ENCODE measurements around the gene SLC2A4RG. TPM values are rescaled to one million over a fixed set of nuclear protein-coding genes. Genes with fewer than 3 reads are reported as not detected.
A peak's percentile ranks its signal among the peaks of the same experiment; 100 is the strongest.

SLC2A4RG gene
- total RNA-seq, 5 donors from 2014 or later (not counting 1 experiment from before 2014, with no cell fraction given): 110 to 173 (median 135) TPM

DNA sequence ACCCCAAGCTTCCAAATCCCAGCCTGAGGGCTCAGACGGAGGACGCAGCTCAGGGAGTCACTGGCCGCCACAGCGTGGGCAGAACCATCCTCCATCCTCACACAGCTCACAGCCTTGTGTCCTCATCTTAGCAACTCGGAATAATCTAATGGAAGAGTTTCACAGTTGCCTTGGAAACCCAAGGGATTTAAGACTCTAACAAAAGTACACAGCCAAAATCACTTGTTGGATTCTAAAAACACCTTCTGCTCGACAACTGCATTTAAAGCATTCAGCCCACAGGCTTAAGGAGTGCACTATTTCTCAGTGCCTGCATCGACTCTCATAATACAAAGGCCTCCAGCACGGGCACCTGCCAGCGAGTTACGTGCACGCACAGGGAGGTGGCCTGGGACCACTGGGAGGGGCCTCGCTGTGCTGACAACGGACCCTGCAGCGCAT is 46.1 kb downstream of the SLC2A4RG start:
- 81% methylated on average over 11 of the region's 14 CpGs for WGBS (ENCODE audit: insufficient coverage)
- H3K27me3 Mint-ChIP-seq: peaks cover 0 to 4% of the 10 kb centered on the region in 2 donors
- no peaks in the 10 kb centered on the region for H3K9me3 ChIP-seq
- H3K27ac ChIP-seq (ENCODE audit: low read length): no peak overlapping the region
- H3K27me3 ChIP-seq (replicated peaks in 1 of 2; ENCODE audit: control insufficient read depth in 2 of 2, extremely low read depth in 1 of 2, insufficient read depth in 2 of 2, low read length in 1 of 2): peaks cover 0 to 25% of the 10 kb centered on the region in 2 experiments
- peak overlapping the region in 1 of 2 donors; percentile 63 for H3K27ac Mint-ChIP-seq
- ATAC-seq (replicated peaks in 1 of 4) (no peak), DNase-seq (no peak)
- no peaks in the 10 kb centered on the region for H3K9me3 Mint-ChIP-seq
- no peak overlapping the region for H3K4me3 ChIP-seq (ENCODE audit: control insufficient read depth in 1 of 2, extremely low read depth in 1 of 2, low read length in 1 of 2)
- peaks cover 13 to 22% (median 21%) of the 10 kb centered on the region in 3 donors for H3K4me1 Mint-ChIP-seq
- H3K36me3 Mint-ChIP-seq: no peaks in the 10 kb centered on the region
- H3K36me3 ChIP-seq (ENCODE audit: control insufficient read depth in 2 of 2, extremely low read depth in 1 of 2, insufficient read depth in 1 of 2, low read length in 1 of 2): no peaks in the 10 kb centered on the region
- ChIA-PET CTCF (interaction anchor here in 1 of 2 donors (0.9 to 1.0 kb wide), 3 partner anchors 8 to 79 kb away, joined by 3 to 4 read pairs (median 3); partner anchors contain the start of genes LIME1 and TPD52L2), POLR2A (no interaction called here)
- H3K4me3 Mint-ChIP-seq: no peak overlapping the region
- peaks cover 0 to 25% of the 10 kb centered on the region in 2 experiments for H3K4me1 ChIP-seq (ENCODE audit: control insufficient read depth in 1 of 2, extremely low read depth in 1 of 2, insufficient read depth in 2 of 2, low read length in 2 of 2)

DNA sequence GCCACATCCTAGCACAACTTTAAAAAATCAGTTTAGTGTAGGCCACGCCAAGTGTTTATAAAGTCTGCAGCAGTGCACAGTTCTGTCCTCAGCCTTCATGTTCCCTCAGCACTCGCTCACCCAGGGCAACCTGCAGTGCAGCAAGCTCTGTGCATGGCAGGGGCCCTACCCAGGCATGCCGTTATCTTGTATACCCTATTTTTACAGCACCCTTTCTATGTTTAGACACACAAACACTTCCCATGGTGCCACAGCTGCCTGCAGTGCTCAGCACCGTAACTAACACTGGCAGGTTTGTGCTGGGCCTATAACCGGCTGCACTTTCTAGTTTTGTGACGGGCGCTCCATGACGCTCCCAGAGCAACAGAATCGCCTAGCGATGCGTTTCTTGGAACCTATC is 47.7 kb downstream of the SLC2A4RG start:
- no peak for DNase-seq
- 89% methylated on average over 11 of the region's 11 CpGs for WGBS (ENCODE audit: insufficient coverage)
- Mint-ChIP-seq H3K4me1 (peaks cover 5 to 12% (median 11%) of the 10 kb centered on the region in 3 donors), H3K27ac (no peak overlapping the region), H3K4me3 (no peak overlapping the region), H3K9me3 (no peaks in the 10 kb centered on the region), H3K36me3 (no peaks in the 10 kb centered on the region), H3K27me3 (peaks cover 0 to 9% of the 10 kb centered on the region in 2 donors)
- Histone ChIP-seq H3K4me1 (ENCODE audit: control insufficient read depth in 1 of 2, extremely low read depth in 1 of 2, insufficient read depth in 2 of 2, low read length in 2 of 2) (peaks cover 0 to 11% of the 10 kb centered on the region in 2 experiments), H3K27ac (ENCODE audit: low read length) (no peak overlapping the region), H3K9me3 (no peaks in the 10 kb centered on the region), H3K4me3 (ENCODE audit: control insufficient read depth in 1 of 2, extremely low read depth in 1 of 2, low read length in 1 of 2) (no peak overlapping the region), H3K27me3 (replicated peaks in 1 of 2; ENCODE audit: control insufficient read depth in 2 of 2, extremely low read depth in 1 of 2, insufficient read depth in 2 of 2, low read length in 1 of 2) (peaks cover 0 to 37% of the 10 kb centered on the region in 2 experiments), H3K36me3 (ENCODE audit: control insufficient read depth in 2 of 2, extremely low read depth in 1 of 2, insufficient read depth in 1 of 2, low read length in 1 of 2) (no peaks in the 10 kb centered on the region)
- CTCF ChIA-PET: no interaction called here
- POLR2A ChIA-PET: no interaction called here
- no peak for ATAC-seq (replicated peaks in 1 of 4)

DNA sequence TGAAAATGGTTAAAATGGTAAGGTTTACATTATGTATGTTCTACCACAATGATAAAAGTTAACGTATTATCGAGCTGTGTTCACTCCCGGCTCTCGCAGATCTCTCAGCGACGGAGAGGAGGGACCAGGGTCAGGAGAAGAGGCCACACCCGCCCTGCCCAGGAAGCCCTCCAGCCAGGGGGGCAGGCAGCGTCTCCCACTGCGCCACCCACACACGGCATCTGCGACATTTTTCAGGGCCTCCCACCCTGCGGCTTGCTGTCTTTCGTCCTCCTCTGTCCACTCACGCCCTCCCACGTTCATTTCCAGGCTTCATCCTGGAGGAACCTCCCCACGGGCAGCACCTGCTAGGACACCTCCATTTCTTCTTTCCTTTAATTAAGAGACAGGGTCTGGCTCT is 48.2 kb downstream of the SLC2A4RG start:
- 80% methylated on average over 15 of the region's 16 CpGs for WGBS (ENCODE audit: insufficient coverage)
- Histone ChIP-seq H3K9me3 (no peaks in the 10 kb centered on the region), H3K36me3 (ENCODE audit: control insufficient read depth in 2 of 2, extremely low read depth in 1 of 2, insufficient read depth in 1 of 2, low read length in 1 of 2) (no peaks in the 10 kb centered on the region), H3K27me3 (replicated peaks in 1 of 2; ENCODE audit: control insufficient read depth in 2 of 2, extremely low read depth in 1 of 2, insufficient read depth in 2 of 2, low read length in 1 of 2) (peaks cover 0 to 40% of the 10 kb centered on the region in 2 experiments), H3K4me1 (ENCODE audit: control insufficient read depth in 1 of 2, extremely low read depth in 1 of 2, insufficient read depth in 2 of 2, low read length in 2 of 2) (peaks cover 0 to 7% of the 10 kb centered on the region in 2 experiments), H3K27ac (ENCODE audit: low read length) (no peak overlapping the region), H3K4me3 (ENCODE audit: control insufficient read depth in 1 of 2, extremely low read depth in 1 of 2, low read length in 1 of 2) (no peak overlapping the region)
- DNase-seq (no peak), ATAC-seq (replicated peaks in 1 of 4) (no peak)
- Mint-ChIP-seq H3K27ac (no peak overlapping the region), H3K27me3 (peaks cover 0 to 9% of the 10 kb centered on the region in 2 donors), H3K9me3 (no peaks in the 10 kb centered on the region), H3K4me3 (no peak overlapping the region), H3K36me3 (no peaks in the 10 kb centered on the region), H3K4me1 (peaks cover 2 to 7% (median 7%) of the 10 kb centered on the region in 3 donors)
- CTCF ChIA-PET: no interaction called here
- POLR2A ChIA-PET: no interaction called here

DNA sequence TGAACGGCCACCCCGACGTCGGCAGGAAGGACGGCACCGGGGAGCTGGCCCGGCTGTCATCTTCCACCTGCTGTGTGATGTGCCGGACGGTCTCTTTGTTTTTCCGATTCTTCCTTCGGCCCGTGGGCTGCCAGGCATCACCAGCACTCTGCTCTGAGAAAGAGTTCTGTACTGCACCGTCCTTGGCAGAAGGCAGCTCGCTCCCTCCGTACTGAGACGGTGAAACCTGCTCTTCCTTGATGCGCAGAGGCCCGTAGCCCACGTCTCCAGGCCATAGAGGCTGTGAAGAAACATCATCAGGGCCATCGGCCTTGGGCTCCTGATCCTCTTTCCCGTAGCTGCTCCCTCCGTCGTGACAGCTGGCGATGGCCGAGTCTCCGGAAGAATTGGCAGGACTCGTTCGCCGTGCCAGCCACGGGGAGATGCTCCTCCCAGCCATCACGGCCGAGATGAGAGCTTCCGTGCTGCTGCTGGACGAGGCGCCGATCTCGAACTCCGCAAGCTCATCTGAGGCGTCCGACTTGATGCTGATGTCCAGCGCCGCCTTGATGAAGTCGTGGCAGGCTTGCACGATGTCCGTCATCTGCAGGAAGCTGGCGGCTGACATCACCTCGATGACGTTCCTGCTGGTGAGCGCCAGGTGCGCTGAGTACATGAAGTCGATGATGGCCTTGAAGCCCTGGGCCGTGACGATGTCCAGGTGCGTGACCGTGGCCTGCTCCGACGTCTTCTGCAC is 50.4 kb downstream of the SLC2A4RG start:
- Histone ChIP-seq H3K4me3 (ENCODE audit: control insufficient read depth in 1 of 2, extremely low read depth in 1 of 2, low read length in 1 of 2) (no peak overlapping the region), H3K4me1 (ENCODE audit: control insufficient read depth in 1 of 2, extremely low read depth in 1 of 2, insufficient read depth in 2 of 2, low read length in 2 of 2) (peaks cover 0 to 6% of the 10 kb centered on the region in 2 experiments), H3K9me3 (no peaks in the 10 kb centered on the region), H3K36me3 (ENCODE audit: control insufficient read depth in 2 of 2, extremely low read depth in 1 of 2, insufficient read depth in 1 of 2, low read length in 1 of 2) (no peaks in the 10 kb centered on the region), H3K27me3 (replicated peaks in 1 of 2; ENCODE audit: control insufficient read depth in 2 of 2, extremely low read depth in 1 of 2, insufficient read depth in 2 of 2, low read length in 1 of 2) (peaks cover 0 to 50% of the 10 kb centered on the region in 2 experiments), H3K27ac (ENCODE audit: low read length) (no peak overlapping the region)
- ChIA-PET CTCF (interaction anchor here in 1 of 2 donors (0.5 kb wide), 1 partner anchor 156 kb away, joined by 3 read pairs; no protein-coding TSS in a partner anchor), POLR2A (interaction anchor here in 1 of 2 donors (0.5 kb wide), 1 partner anchor 116 kb away, joined by 4 read pairs; no protein-coding TSS in a partner anchor)
- ATAC-seq (replicated peaks in 1 of 4): no peak
- H3K27me3 Mint-ChIP-seq: peaks cover 0 to 10% of the 10 kb centered on the region in 2 donors
- DNase-seq: no peak
- peaks cover 2 to 6% (median 5%) of the 10 kb centered on the region in 3 donors for H3K4me1 Mint-ChIP-seq
- 92% methylated on average over 57 of the region's 57 CpGs for WGBS (ENCODE audit: insufficient coverage)
- H3K27ac Mint-ChIP-seq: no peak overlapping the region
- no peaks in the 10 kb centered on the region for H3K36me3 Mint-ChIP-seq
- H3K4me3 Mint-ChIP-seq: no peak overlapping the region
- no peaks in the 10 kb centered on the region for H3K9me3 Mint-ChIP-seq

DNA sequence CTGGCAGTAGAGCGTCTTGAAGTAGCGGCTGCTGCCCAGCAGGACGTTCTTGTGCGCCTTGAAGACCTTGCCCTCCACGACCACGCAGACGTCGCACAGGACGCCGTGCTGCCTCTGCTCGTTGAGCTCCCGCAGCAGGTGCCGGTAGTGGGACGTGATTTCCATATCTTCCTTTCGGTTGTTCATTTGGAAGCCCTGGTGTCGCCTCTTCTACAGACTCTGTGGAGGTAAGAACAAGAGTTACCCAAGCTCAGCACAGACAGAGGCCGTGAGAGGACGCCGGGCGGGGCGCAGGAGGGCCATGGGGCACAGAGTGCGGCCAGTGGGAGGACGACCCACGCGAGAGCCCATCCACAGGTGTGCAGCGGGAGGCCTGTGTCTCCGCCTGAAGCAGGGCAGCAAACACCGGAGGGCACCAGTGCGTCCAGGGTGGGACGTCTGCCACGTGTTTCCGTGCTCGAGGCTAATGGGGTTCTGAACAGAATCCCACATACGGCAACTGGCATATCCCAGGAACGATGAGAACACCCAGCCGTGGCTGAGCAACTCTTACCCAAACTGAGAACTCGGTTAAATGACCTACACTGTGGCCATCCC is 51.1 kb downstream of the SLC2A4RG start:
- Mint-ChIP-seq H3K36me3 (no peaks in the 10 kb centered on the region), H3K27ac (no peak overlapping the region), H3K4me1 (peaks cover 2 to 5% (median 5%) of the 10 kb centered on the region in 3 donors), H3K9me3 (no peaks in the 10 kb centered on the region), H3K27me3 (peaks cover 0 to 10% of the 10 kb centered on the region in 2 donors), H3K4me3 (no peak overlapping the region)
- DNase-seq (no peak), ATAC-seq (replicated peaks in 1 of 4) (no peak)
- Histone ChIP-seq H3K36me3 (ENCODE audit: control insufficient read depth in 2 of 2, extremely low read depth in 1 of 2, insufficient read depth in 1 of 2, low read length in 1 of 2) (no peaks in the 10 kb centered on the region), H3K4me1 (ENCODE audit: control insufficient read depth in 1 of 2, extremely low read depth in 1 of 2, insufficient read depth in 2 of 2, low read length in 2 of 2) (peaks cover 0 to 6% of the 10 kb centered on the region in 2 experiments), H3K9me3 (no peaks in the 10 kb centered on the region), H3K4me3 (ENCODE audit: control insufficient read depth in 1 of 2, extremely low read depth in 1 of 2, low read length in 1 of 2) (no peak overlapping the region), H3K27ac (ENCODE audit: low read length) (no peak overlapping the region), H3K27me3 (replicated peaks in 1 of 2; ENCODE audit: control insufficient read depth in 2 of 2, extremely low read depth in 1 of 2, insufficient read depth in 2 of 2, low read length in 1 of 2) (peaks cover 0 to 56% of the 10 kb centered on the region in 2 experiments)
- whole genome bisulfite sequencing (ENCODE audit: insufficient coverage): 95% methylated on average over 36 of the region's 37 CpGs
- ChIA-PET POLR2A (interaction anchor here in 1 of 2 donors (0.5 kb wide), 1 partner anchor 115 kb away, joined by 4 read pairs; no protein-coding TSS in a partner anchor), CTCF (no interaction called here)

DNA sequence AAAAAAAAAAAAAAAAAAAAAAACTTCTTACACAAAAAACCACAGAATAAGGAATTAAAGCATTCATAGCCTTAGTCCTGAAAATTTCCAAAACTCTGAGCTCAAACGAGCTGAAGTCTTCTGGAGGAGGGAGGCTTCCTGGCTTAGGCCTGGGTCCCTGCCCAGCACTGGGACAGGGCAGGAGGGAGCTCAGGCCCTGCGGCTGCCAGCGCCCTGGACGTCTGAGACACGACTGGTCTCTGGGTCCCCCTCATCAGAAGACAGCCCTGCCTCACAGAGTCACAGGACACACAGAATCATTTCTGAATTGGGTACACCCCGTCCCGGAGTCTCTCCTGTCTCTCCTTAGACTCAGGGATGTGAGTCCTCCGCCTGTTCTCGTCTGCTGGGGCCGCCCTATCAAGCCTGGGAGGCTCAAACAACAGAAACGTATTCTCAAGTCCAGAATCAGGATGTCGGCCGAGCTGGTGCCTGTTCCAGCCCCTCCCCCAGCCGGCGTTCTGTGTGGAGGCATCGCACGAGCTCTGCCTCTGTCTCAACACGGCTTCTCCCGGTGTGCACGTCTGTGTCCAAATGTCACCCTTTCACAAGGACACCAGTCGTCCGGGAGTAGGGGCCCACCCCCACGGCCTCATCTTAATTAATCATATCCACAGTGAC is 52.1 kb downstream of the SLC2A4RG start:
- H3K4me3 Mint-ChIP-seq: no peak overlapping the region
- 85% methylated on average over 21 of the region's 23 CpGs for WGBS (ENCODE audit: insufficient coverage)
- no peak for DNase-seq
- CTCF ChIA-PET: interaction anchor here in 1 of 2 donors (0.7 kb wide), 1 partner anchor 850 kb away, joined by 6 read pairs; no protein-coding TSS in a partner anchor
- no peaks in the 10 kb centered on the region for H3K9me3 ChIP-seq
- H3K4me1 ChIP-seq (ENCODE audit: control insufficient read depth in 1 of 2, extremely low read depth in 1 of 2, insufficient read depth in 2 of 2, low read length in 2 of 2): peaks cover 0 to 6% of the 10 kb centered on the region in 2 experiments
- H3K36me3 Mint-ChIP-seq: no peaks in the 10 kb centered on the region
- H3K27ac ChIP-seq (ENCODE audit: low read length): no peak overlapping the region
- peaks cover 0 to 2% (median 0%) of the 10 kb centered on the region in 3 donors for H3K4me1 Mint-ChIP-seq
- H3K27me3 Mint-ChIP-seq: peaks cover 0 to 10% of the 10 kb centered on the region in 2 donors
- H3K27ac Mint-ChIP-seq: no peak overlapping the region
- POLR2A ChIA-PET: interaction anchor here in 1 of 2 donors (0.7 kb wide), 1 partner anchor 323 kb away, joined by 9 read pairs; no protein-coding TSS in a partner anchor
- H3K27me3 ChIP-seq (replicated peaks in 1 of 2; ENCODE audit: control insufficient read depth in 2 of 2, extremely low read depth in 1 of 2, insufficient read depth in 2 of 2, low read length in 1 of 2): peaks cover 0 to 56% of the 10 kb centered on the region in 2 experiments
- H3K36me3 ChIP-seq (ENCODE audit: control insufficient read depth in 2 of 2, extremely low read depth in 1 of 2, insufficient read depth in 1 of 2, low read length in 1 of 2): no peaks in the 10 kb centered on the region
- no peaks in the 10 kb centered on the region for H3K9me3 Mint-ChIP-seq
- no peak for ATAC-seq (replicated peaks in 1 of 4)
- H3K4me3 ChIP-seq (ENCODE audit: control insufficient read depth in 1 of 2, extremely low read depth in 1 of 2, low read length in 1 of 2): no peak overlapping the region

Data from T-cell (primary cell).